Liver (tissue), 9 donors: ENCODE results near the gene UGGT2. TPM values are rescaled to one million over a fixed set of nuclear protein-coding genes. Genes with fewer than 3 reads are reported as not detected.

Source experiments
- DNase-seq: peaks from one replicate; pipeline ENCODE4 v3.0.0-alpha.2; 2017; ENCODE audit warnings: low spot score
- H3K27ac ChIP-seq, 2 donors: one replicate each; pipeline ENCODE4 v1.7.0; 2013; ENCODE audit warnings: inconsistent platforms in 2 of 2, low read length in 2 of 2, control low read depth in 1 of 2, low read depth in 1 of 2, mild to moderate bottlenecking in 1 of 2
- H3K27me3 ChIP-seq, 4 donors: one replicate each; pipeline versions ENCODE4 v1.6.1 to v1.7.0; 2013; ENCODE audit warnings: low read length in 3 of 4, inconsistent platforms in 1 of 4, mild to moderate bottlenecking in 1 of 4, moderate library complexity in 1 of 4; ENCODE audit not compliant: control insufficient read depth in 4 of 4, insufficient read depth in 4 of 4
- H3K36me3 ChIP-seq, 4 donors: one replicate each; pipeline versions ENCODE4 v1.6.1 to v1.7.0; 2013; ENCODE audit warnings: low read length in 3 of 4, mild to moderate bottlenecking in 3 of 4, low read depth in 1 of 4, moderate library complexity in 1 of 4; ENCODE audit not compliant: control insufficient read depth in 4 of 4, insufficient read depth in 3 of 4
- H3K4me1 ChIP-seq, 4 donors: one replicate each; pipeline versions ENCODE4 v1.6.1 to v1.7.0; 2013; ENCODE audit warnings: low read length in 3 of 4, mild to moderate bottlenecking in 3 of 4, moderate library complexity in 1 of 4; ENCODE audit not compliant: control insufficient read depth in 4 of 4, insufficient read depth in 4 of 4
- H3K4me3 ChIP-seq, 3 donors: one replicate each; pipeline versions ENCODE4 v1.6.1 to v1.7.0; 2013; ENCODE audit warnings: low read length in 3 of 3, control low read depth in 1 of 3, low read depth in 1 of 3, mild to moderate bottlenecking in 1 of 3
- H3K9ac ChIP-seq, 2 donors: one replicate each; pipeline ENCODE4 v1.7.0; 2013; ENCODE audit warnings: low read length in 2 of 2, mild to moderate bottlenecking in 2 of 2, moderate library complexity in 2 of 2, control low read depth in 1 of 2, low read depth in 1 of 2
- H3K9me3 ChIP-seq, 4 donors: one replicate each; pipeline versions ENCODE4 v1.6.1 to v1.7.0; 2013; ENCODE audit warnings: low read length in 3 of 4; ENCODE audit not compliant: control insufficient read depth in 4 of 4
- EGR1 ChIP-seq, 2 donors: IDR thresholded peaks; 2 replicates each; pipeline ENCODE4 v1.6.1; 2016 to 2018; ENCODE audit warnings: antibody characterized with exemption in 2 of 2, low read depth in 2 of 2
- FOXA1 ChIP-seq: IDR thresholded peaks from 2 replicates; pipeline ENCODE4 v1.6.1; 2016; ENCODE audit warnings: antibody characterized with exemption
- FOXA2 ChIP-seq: IDR thresholded peaks from 2 replicates; pipeline ENCODE4 v1.6.1; 2016; ENCODE audit warnings: antibody characterized with exemption
- HNF4G ChIP-seq: IDR thresholded peaks from 2 replicates; pipeline ENCODE4 v1.6.1; 2016; ENCODE audit warnings: antibody characterized with exemption
- JUND ChIP-seq, 2 donors: IDR thresholded peaks; 2 replicates each; pipeline ENCODE4 v1.6.1; 2016; ENCODE audit warnings: antibody characterized with exemption in 2 of 2
- MAX ChIP-seq: IDR thresholded peaks from 2 replicates; pipeline ENCODE4 v1.6.1; 2016; ENCODE audit warnings: antibody characterized with exemption
- NR2F2 ChIP-seq: IDR thresholded peaks from 2 replicates; pipeline ENCODE4 v1.6.1; 2016; ENCODE audit warnings: antibody characterized with exemption
- RAD21 ChIP-seq, 2 donors: IDR thresholded peaks; 2 replicates each; pipeline ENCODE4 v1.6.1; 2016; ENCODE audit warnings: antibody characterized with exemption in 2 of 2, mild to moderate bottlenecking in 2 of 2
- REST ChIP-seq: IDR thresholded peaks from 2 replicates; pipeline ENCODE4 v1.6.1; 2016; ENCODE audit warnings: antibody characterized with exemption, mild to moderate bottlenecking
- RXRA ChIP-seq, 2 donors: IDR thresholded peaks; 2 replicates each; pipeline ENCODE4 v1.6.1; 2017 to 2018; ENCODE audit warnings: antibody characterized with exemption in 2 of 2, mild to moderate bottlenecking in 1 of 2
- YY1 ChIP-seq: IDR thresholded peaks from 2 replicates; pipeline ENCODE4 v1.6.1; 2016; ENCODE audit warnings: antibody characterized with exemption, mild to moderate bottlenecking
- WGBS: extraction: QIAGEN DNeasy Blood & Tissue Kit; methylation state at CpG from one replicate; pipeline ENCODE4 v1.1.7; 2013; 5-methylcytosine and 5-hydroxymethylcytosine counted together
- polyA plus RNA-seq, 2 donors: library from polyadenylated mRNA; stranded (reverse) in 1 of 2; unstranded in 1 of 2; fragments of 200-250 nt in 1 of 2; fragments of >200 nt in 1 of 2; fragmentation: Nextera tagmentation in 1 of 2; extraction: Ambion mirVana in 1 of 2; gene quantifications; one replicate each; pipeline versions ENCODE4 v1.2.1 to v1.2.3, GENCODE V29; 2013 to 2015
- total RNA-seq, 2 donors: library from RNA; depleted of rRNA; stranded (reverse); fragments of >200 nt; gene quantifications; one replicate each; pipeline ENCODE4 v1.2.3, GENCODE V29; 2014
- TF ChIP-seq, protein P1 (sequence below): IDR thresholded peaks from 2 replicates; pipeline ENCODE4 v1.6.1; 2016; ENCODE audit warnings: antibody characterized with exemption
- TF ChIP-seq, protein P2 (sequence below): IDR thresholded peaks from 2 replicates; pipeline ENCODE4 v1.6.1; 2016; ENCODE audit warnings: antibody characterized with exemption
- TF ChIP-seq, protein P3 (sequence below): fragments of 150-350 bp; IDR thresholded peaks from 2 replicates; pipeline ENCODE4 v1.5.1; 2017; ENCODE audit warnings: improper control_type of control experiment, low read depth, low read length; ENCODE audit not compliant: missing input control
- donor health status: healthy.
- donor health status: healthy.
- donor health status: healthy.
- donor health status: healthy.
- donor health status: healthy.

Gene UGGT2
- total and polyA plus RNA-seq, 4 donors, result 5.6 to 23.0 (median 13.2) TPM

DNA sequence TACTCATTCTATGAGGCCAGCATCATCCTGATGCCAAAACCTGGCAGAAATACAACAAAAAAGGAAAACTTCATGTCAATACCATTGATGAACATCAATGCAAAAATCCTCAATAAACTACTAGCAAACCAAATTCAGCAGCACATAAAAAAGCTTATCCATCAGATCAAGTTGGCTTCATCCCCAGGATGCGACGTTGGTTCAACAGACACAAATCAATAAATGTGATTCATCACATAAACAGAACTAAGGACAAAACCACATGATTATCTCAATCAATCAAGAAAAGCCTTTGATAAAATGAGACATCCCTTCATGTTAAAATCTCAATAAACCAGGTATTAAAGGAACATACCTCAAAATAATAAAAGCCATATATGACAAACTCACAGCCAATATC lies 134.3 kb downstream of the UGGT2 start:
- no peak overlapping the region for H3K9ac ChIP-seq
- no peak for DNase-seq
- TF ChIP-seq, protein P1, sequence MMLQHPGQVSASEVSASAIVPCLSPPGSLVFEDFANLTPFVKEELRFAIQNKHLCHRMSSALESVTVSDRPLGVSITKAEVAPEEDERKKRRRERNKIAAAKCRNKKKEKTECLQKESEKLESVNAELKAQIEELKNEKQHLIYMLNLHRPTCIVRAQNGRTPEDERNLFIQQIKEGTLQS, result no peak
- TF ChIP-seq JUND (IDR thresholded peaks at IDR 0.05), result peak; percentile 36 to 64
- H3K4me3 ChIP-seq, result no peak overlapping the region
- no peaks in the 10 kb centered on the region for H3K36me3 ChIP-seq
- 37% methylated on average over 2 of the region's 2 CpGs for WGBS
- H3K27me3 ChIP-seq, result no peaks in the 10 kb centered on the region
- H3K9me3 ChIP-seq, result peaks cover 0 to under 1% (median 0%) of the 10 kb centered on the region in 4 donors
- H3K27ac ChIP-seq, result no peak overlapping the region
- no peaks in the 10 kb centered on the region for H3K4me1 ChIP-seq

DNA sequence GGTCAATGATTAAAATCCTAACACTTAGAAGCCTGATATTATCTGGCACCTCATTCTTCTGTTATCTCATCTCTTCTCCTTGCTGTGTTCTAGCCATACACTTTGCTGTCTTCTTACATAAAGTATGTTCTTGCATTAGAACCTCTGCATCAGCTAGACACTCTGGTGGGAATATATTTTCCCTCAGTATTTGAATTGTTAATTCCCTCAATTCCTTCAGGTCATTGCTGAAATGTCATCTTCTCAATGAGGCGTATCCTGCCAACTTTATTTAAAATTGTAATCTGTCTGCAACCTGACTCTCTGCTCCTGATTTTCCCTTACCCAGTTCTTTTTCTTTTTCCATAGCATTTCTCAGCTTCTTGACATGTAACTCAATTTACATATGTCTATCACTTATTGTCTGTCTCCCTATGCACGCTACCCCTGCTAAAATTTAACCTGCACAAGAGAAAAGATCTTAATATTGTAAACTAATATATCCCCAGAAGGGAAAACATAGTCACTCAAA lies 138.2 kb downstream of the UGGT2 start:
- DNase-seq, result no peak
- no peak overlapping the region for H3K27ac ChIP-seq
- 98% methylated on average over 2 of the region's 2 CpGs for WGBS

DNA sequence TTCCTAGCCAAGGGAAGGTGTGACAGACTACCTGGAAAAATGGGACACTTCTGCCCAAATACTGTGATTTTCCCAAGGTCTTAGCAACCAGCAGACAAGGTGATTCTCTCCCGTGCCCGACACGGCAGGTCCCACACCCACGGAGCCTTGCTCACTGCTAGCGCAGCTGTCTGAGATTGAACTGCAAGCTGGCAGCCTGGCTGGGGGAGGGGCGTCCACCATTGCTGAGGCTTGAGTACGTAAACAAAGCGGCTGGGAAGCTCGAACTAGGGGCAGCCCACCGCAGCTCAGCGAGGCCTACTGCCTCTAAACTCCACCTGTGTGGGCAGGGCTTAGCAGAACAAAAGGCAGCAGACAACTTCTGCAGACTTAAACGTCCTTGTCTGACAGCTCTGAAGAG lies 146.2 kb downstream of the UGGT2 start:
- Histone ChIP-seq H3K27me3 (no peaks in the 10 kb centered on the region), H3K4me1 (no peaks in the 10 kb centered on the region), H3K9me3 (no peaks in the 10 kb centered on the region), H3K27ac (no peak overlapping the region), H3K36me3 (peaks cover 0 to 3% (median 1%) of the 10 kb centered on the region in 4 donors), H3K9ac (no peak overlapping the region), H3K4me3 (no peak overlapping the region)
- 96% methylated on average over 12 of the region's 12 CpGs for WGBS
- DNase-seq, result no peak
- no peak for TF ChIP-seq FOXA2
- TF ChIP-seq JUND (IDR thresholded peaks at IDR 0.05), result no peak
- TF ChIP-seq EGR1 (IDR thresholded peaks at IDR 0.05; ENCODE audit: low read depth in 2 of 2), result no peak
- TF ChIP-seq, protein P2, sequence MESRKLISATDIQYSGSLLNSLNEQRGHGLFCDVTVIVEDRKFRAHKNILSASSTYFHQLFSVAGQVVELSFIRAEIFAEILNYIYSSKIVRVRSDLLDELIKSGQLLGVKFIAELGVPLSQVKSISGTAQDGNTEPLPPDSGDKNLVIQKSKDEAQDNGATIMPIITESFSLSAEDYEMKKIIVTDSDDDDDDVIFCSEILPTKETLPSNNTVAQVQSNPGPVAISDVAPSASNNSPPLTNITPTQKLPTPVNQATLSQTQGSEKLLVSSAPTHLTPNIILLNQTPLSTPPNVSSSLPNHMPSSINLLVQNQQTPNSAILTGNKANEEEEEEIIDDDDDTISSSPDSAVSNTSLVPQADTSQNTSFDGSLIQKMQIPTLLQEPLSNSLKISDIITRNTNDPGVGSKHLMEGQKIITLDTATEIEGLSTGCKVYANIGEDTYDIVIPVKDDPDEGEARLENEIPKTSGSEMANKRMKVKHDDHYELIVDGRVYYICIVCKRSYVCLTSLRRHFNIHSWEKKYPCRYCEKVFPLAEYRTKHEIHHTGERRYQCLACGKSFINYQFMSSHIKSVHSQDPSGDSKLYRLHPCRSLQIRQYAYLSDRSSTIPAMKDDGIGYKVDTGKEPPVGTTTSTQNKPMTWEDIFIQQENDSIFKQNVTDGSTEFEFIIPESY, result no peak
- TF ChIP-seq REST, result no peak
- TF ChIP-seq NR2F2, result no peak
- TF ChIP-seq, protein P1, result no peak
- no peak for TF ChIP-seq FOXA1
- no peak for TF ChIP-seq RAD21 (IDR thresholded peaks at IDR 0.05)
- no peak for TF ChIP-seq HNF4G
- no peak for TF ChIP-seq YY1
- TF ChIP-seq, protein P3, sequence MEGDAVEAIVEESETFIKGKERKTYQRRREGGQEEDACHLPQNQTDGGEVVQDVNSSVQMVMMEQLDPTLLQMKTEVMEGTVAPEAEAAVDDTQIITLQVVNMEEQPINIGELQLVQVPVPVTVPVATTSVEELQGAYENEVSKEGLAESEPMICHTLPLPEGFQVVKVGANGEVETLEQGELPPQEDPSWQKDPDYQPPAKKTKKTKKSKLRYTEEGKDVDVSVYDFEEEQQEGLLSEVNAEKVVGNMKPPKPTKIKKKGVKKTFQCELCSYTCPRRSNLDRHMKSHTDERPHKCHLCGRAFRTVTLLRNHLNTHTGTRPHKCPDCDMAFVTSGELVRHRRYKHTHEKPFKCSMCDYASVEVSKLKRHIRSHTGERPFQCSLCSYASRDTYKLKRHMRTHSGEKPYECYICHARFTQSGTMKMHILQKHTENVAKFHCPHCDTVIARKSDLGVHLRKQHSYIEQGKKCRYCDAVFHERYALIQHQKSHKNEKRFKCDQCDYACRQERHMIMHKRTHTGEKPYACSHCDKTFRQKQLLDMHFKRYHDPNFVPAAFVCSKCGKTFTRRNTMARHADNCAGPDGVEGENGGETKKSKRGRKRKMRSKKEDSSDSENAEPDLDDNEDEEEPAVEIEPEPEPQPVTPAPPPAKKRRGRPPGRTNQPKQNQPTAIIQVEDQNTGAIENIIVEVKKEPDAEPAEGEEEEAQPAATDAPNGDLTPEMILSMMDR, result no peak
- TF ChIP-seq MAX, result no peak

More for the DNA sequence above, 138.2 kb downstream of the UGGT2 start:
- peaks cover 0 to 1% (median 0%) of the 10 kb centered on the region in 4 donors for H3K9me3 ChIP-seq
- no peaks in the 10 kb centered on the region for H3K36me3 ChIP-seq
- no peaks in the 10 kb centered on the region for H3K27me3 ChIP-seq
- TF ChIP-seq, protein P1, result no peak
- TF ChIP-seq EGR1 (IDR thresholded peaks at IDR 0.05; ENCODE audit: low read depth in 2 of 2) (no peak), NR2F2 (no peak), RXRA (IDR thresholded peaks at IDR 0.05) (no peak), FOXA2 (no peak)
- TF ChIP-seq, protein P3, result no peak
- H3K4me1 ChIP-seq, result no peaks in the 10 kb centered on the region
- no peak overlapping the region for H3K9ac ChIP-seq
- no peak overlapping the region for H3K4me3 ChIP-seq
